Measurements from ENCODE around the gene ZNF138.
"Not testable (repeated sequence)": the region's sequence is repeated elsewhere in the genome, so short reads cannot be mapped to it uniquely, and the experiment has no call there.

The ZNF138 gene

DNA sequence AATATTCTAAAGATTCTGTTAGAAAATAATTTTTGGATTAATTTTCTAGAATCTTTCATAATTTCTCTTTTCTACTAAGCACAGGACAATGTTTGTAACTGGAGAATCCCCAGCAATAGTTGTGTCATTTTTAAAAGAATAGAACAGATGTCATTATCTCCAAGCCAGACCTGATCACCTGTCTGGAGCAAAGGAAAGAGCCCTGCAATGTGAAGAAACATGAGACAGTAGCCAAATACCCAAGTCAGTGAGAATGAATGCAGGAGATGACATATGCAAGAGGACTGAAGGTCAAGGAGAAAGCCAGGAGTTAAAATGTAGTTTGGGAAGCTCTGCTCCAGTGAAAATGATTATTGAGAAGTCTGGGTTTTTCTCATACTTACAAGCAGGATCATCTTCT lies 25.4 kb upstream of the ZNF138 start:
- H3K4me3 ChIP-seq (replicated peaks; ENCODE audit: low read depth, low read length): no peak overlapping the region
- no peak for DNase-seq (ENCODE audit: extremely low read depth, insufficient read length)
- no peaks in the 10 kb centered on the region for H3K36me3 ChIP-seq (ENCODE audit: control insufficient read depth, insufficient read depth, low read length)
- TF ChIP-seq, protein P1, sequence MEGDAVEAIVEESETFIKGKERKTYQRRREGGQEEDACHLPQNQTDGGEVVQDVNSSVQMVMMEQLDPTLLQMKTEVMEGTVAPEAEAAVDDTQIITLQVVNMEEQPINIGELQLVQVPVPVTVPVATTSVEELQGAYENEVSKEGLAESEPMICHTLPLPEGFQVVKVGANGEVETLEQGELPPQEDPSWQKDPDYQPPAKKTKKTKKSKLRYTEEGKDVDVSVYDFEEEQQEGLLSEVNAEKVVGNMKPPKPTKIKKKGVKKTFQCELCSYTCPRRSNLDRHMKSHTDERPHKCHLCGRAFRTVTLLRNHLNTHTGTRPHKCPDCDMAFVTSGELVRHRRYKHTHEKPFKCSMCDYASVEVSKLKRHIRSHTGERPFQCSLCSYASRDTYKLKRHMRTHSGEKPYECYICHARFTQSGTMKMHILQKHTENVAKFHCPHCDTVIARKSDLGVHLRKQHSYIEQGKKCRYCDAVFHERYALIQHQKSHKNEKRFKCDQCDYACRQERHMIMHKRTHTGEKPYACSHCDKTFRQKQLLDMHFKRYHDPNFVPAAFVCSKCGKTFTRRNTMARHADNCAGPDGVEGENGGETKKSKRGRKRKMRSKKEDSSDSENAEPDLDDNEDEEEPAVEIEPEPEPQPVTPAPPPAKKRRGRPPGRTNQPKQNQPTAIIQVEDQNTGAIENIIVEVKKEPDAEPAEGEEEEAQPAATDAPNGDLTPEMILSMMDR (IDR thresholded peaks at IDR 0.05; ENCODE audit: insufficient read depth, low read length, poor library complexity, severe bottlenecking): no peak
- H3K27me3 ChIP-seq (replicated peaks; ENCODE audit: control insufficient read depth, insufficient read depth, low read length): no peaks in the 10 kb centered on the region

DNA sequence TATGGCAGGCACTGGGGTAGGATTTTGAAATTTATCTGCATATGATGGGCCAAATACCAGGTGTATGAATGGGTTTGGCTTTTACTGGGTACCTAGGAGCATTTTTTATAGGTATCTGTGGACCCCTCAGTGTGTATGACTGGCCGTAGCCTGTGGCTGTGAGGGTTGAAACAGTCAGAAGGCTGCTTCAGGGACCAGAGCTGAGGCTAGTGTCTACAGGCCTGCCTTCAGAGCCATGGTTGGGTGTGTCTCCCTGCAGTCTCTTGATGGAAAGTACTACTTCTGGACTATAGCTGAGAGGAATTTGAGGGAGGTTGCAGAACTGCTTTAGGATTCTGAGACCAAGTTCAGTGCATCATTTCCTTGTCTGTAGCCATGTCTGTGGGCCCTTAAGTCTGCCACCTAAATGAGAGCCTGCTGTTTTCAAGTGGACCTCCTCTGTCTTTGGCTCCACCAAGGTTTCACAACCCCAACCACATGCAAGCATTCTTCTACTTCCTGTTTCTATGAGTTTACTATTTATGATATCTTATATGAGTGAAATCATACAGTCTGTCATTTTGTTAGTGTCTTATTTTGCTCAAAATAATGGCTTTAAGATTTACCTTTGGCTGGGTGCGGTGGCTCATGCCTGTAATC lies 19.9 kb upstream of the ZNF138 start:
- Histone ChIP-seq H3K36me3 (ENCODE audit: control insufficient read depth, insufficient read depth, low read length) (no peaks in the 10 kb centered on the region), H3K4me3 (replicated peaks; ENCODE audit: low read depth, low read length) (no peak overlapping the region), H3K27me3 (replicated peaks; ENCODE audit: control insufficient read depth, insufficient read depth, low read length) (no peaks in the 10 kb centered on the region)
- TF ChIP-seq, protein P1 (IDR thresholded peaks at IDR 0.05; ENCODE audit: insufficient read depth, low read length, poor library complexity, severe bottlenecking): no peak
- DNase-seq (ENCODE audit: extremely low read depth, insufficient read length): peak; percentile 15

- Histone ChIP-seq H3K27me3 (replicated peaks; ENCODE audit: control insufficient read depth, insufficient read depth, low read length) (no peaks in the 10 kb centered on the region), H3K4me3 (replicated peaks; ENCODE audit: low read depth, low read length) (no peak overlapping the region), H3K36me3 (ENCODE audit: control insufficient read depth, insufficient read depth, low read length) (no peaks in the 10 kb centered on the region)
- TF ChIP-seq, protein P1 (IDR thresholded peaks at IDR 0.05; ENCODE audit: insufficient read depth, low read length, poor library complexity, severe bottlenecking): no peak
- DNase-seq (ENCODE audit: extremely low read depth, insufficient read length): no peak
Observed at GRCh38 chr7:64775289-64775688, 18.9 kb upstream of the ZNF138 start.

DNA sequence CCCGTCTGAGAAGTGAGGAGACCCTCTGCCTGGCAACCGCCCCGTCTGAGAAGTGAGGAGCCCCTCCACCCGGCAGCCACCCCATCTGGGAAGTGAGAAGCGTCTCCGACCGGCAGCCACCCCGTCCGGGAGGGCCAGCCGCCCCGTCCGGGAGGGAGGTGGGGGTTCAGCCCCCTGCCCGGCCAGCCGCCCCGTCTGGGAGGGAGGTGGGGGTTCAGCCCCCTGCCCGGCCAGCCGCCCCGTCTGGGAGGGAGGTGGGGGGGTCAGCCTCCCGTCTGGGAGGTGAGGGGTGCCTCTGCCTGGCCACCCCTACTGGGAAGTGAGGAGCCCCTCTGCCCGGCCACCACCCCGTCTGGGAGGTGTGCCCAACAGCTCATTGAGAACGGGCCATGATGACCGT lies 9.4 kb upstream of the ZNF138 start:
- H3K27me3 ChIP-seq (replicated peaks; ENCODE audit: control insufficient read depth, insufficient read depth, low read length); DNase-seq (ENCODE audit: extremely low read depth, insufficient read length); H3K4me3 ChIP-seq (replicated peaks; ENCODE audit: low read depth, low read length); H3K36me3 ChIP-seq (ENCODE audit: control insufficient read depth, insufficient read depth, low read length): not testable (repeated sequence)

GRCh38 chr7:64787295-64787694 lies 6.9 kb upstream of the ZNF138 start:
- no peak for DNase-seq (ENCODE audit: extremely low read depth, insufficient read length)
- Histone ChIP-seq H3K4me3 (replicated peaks; ENCODE audit: low read depth, low read length) (no peak overlapping the region), H3K27me3 (replicated peaks; ENCODE audit: control insufficient read depth, insufficient read depth, low read length) (no peaks in the 10 kb centered on the region), H3K36me3 (ENCODE audit: control insufficient read depth, insufficient read depth, low read length) (no peaks in the 10 kb centered on the region)
- TF ChIP-seq, protein P1 (IDR thresholded peaks at IDR 0.05; ENCODE audit: insufficient read depth, low read length, poor library complexity, severe bottlenecking): no peak

DNA sequence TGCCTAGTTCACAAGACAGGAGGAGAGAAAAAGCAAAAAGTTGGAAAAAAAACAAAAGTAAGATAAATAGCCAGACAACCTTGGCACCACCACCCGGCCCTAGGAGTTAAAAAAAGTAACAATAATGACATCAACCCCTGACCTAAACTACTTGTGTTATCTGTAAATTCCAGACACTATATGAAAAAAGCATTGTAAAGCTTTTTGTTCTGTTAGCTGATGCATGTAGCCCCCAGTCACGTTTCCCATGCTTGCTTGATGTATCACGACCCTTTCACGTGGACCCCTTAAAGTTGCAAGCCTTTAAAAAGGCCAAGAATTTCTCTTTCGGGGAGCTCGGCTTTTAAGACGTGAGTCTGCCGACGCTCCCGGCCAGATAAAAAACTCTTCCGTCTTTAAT lies 5.0 kb upstream of the ZNF138 start:
- not testable (repeated sequence) for DNase-seq (ENCODE audit: extremely low read depth, insufficient read length); H3K4me3 ChIP-seq (replicated peaks; ENCODE audit: low read depth, low read length); H3K36me3 ChIP-seq (ENCODE audit: control insufficient read depth, insufficient read depth, low read length); H3K27me3 ChIP-seq (replicated peaks; ENCODE audit: control insufficient read depth, insufficient read depth, low read length)
